H1 (cell line): ENCODE data around the gene NMRK2. TPM values are rescaled to one million over a fixed set of nuclear protein-coding genes. Genes with fewer than 3 reads are reported as not detected.
A peak's percentile ranks its signal among the peaks of the same experiment; 100 is the strongest.

Experiments used
- CTCF ChIA-PET: fragments of 300-600 bp; sonication (Branson Sonifier 250); formaldehyde crosslinking; loops from one replicate; lab custom pipeline; 2021; ENCODE audit not compliant: partially characterized antibody; lab: Charles Lee
- POLR2A ChIA-PET: fragments of 300-600 bp; sonication (Branson Sonifier 250); formaldehyde crosslinking; loops from one replicate; lab custom pipeline; 2021; ENCODE audit warnings: inconsistent platforms; ENCODE audit not compliant: partially characterized antibody; lab: Charles Lee
- DNase-seq, 2 experiments: peaks; one replicate each; pipeline versions ENCODE4 v3.0.0 to v3.0.0-alpha.2; 2010 to 2022; ENCODE audit warnings: low spot score in 2 of 2, low read depth in 1 of 2, mixed read lengths in 1 of 2
- FAIRE-seq: peaks from 2 replicates; lab custom pipeline; 2011; peaks lifted over from hg19 to GRCh38; lab: Jason Lieb, UNC
- H2AFZ ChIP-seq: 2 replicates; pipeline ENCODE4 v1.8.1; 2012; ENCODE audit warnings: low read length, inconsistent platforms
- H2AK5ac ChIP-seq: 2 replicates; pipeline ENCODE4 v1.6.1; 2013; ENCODE audit warnings: low read depth, low read length
- H2BK120ac ChIP-seq: replicated peaks from 2 replicates; pipeline ENCODE3; 2013; ENCODE audit warnings: low read depth, low read length, inconsistent platforms
- H2BK12ac ChIP-seq: 2 replicates; pipeline ENCODE4 v1.6.1; 2013; ENCODE audit warnings: low read depth, low read length
- H2BK15ac ChIP-seq: 2 replicates; pipeline ENCODE4 v1.6.1; 2013; ENCODE audit warnings: low read length
- H2BK20ac ChIP-seq: 2 replicates; pipeline ENCODE4 v1.6.1; 2013; ENCODE audit warnings: low read length
- H2BK5ac ChIP-seq: 2 replicates; pipeline ENCODE4 v1.6.1; 2013; ENCODE audit warnings: low read depth, low read length
- H3K14ac ChIP-seq: 2 replicates; pipeline ENCODE4 v1.6.1; 2013; ENCODE audit warnings: inconsistent platforms; ENCODE audit not compliant: insufficient read length
- H3K18ac ChIP-seq: 2 replicates; pipeline ENCODE4 v1.6.1; 2013; ENCODE audit warnings: low read length; ENCODE audit errors: extremely low read depth
- H3K23ac ChIP-seq: 2 replicates; pipeline ENCODE4 v1.6.1; 2013; ENCODE audit warnings: inconsistent platforms; ENCODE audit not compliant: insufficient read length
- H3K23me2 ChIP-seq: 2 replicates; pipeline ENCODE4 v1.6.1; 2013; ENCODE audit warnings: low read depth, low read length
- H3K27ac ChIP-seq: 2 replicates; pipeline ENCODE4 v1.6.1; 2011; ENCODE audit warnings: low read depth, low read length, inconsistent platforms
- H3K27me3 ChIP-seq, 4 experiments: replicated peaks in 1 of 4; 1 replicate in 1 of 4; 2 replicates in 3 of 4; pipeline versions ENCODE4 v1.6.1 to v1.8.1; 2011 to 2013; ENCODE audit warnings: low read length in 3 of 4, mild to moderate bottlenecking in 3 of 4, inconsistent platforms in 2 of 4, mixed read lengths in 2 of 4, moderate library complexity in 1 of 4; ENCODE audit not compliant: control insufficient read depth in 3 of 4, insufficient read depth in 3 of 4; ENCODE audit errors: extremely low read depth in 1 of 4
- H3K36me3 ChIP-seq, 4 experiments: 2 replicates each; pipeline versions ENCODE4 v1.6.1 to v1.8.1; 2011 to 2013; ENCODE audit warnings: mild to moderate bottlenecking in 4 of 4, low read length in 3 of 4, moderate library complexity in 2 of 4, control low read depth in 1 of 4, inconsistent platforms in 1 of 4; ENCODE audit not compliant: insufficient read depth in 4 of 4, control insufficient read depth in 2 of 4
- H3K4ac ChIP-seq: replicated peaks from 2 replicates; pipeline ENCODE3; 2013; ENCODE audit warnings: low read length, low read depth, mixed read lengths, inconsistent platforms; ENCODE audit not compliant: insufficient read length
- H3K4me1 ChIP-seq, 4 experiments: replicated peaks in 1 of 4; 1 replicate in 1 of 4; 2 replicates in 3 of 4; pipeline versions ENCODE4 v1.6.1 to v1.8.1; 2011 to 2013; ENCODE audit warnings: low read length in 3 of 4, inconsistent platforms in 2 of 4, mixed read lengths in 1 of 4; ENCODE audit not compliant: insufficient read depth in 4 of 4, control insufficient read depth in 3 of 4
- H3K4me2 ChIP-seq, 2 experiments: 2 replicates each; pipeline versions ENCODE4 v1.6.1 to v1.8.1; 2011 to 2013; ENCODE audit warnings: low read depth in 2 of 2, low read length in 2 of 2, control low read depth in 1 of 2, inconsistent platforms in 1 of 2, mild to moderate bottlenecking in 1 of 2; ENCODE audit not compliant: insufficient read depth in 1 of 2
- H3K4me3 ChIP-seq, 4 experiments: fragments of 200-600, 300-600 bp in 1 of 4; sonication (generic), shearing (Covaris generic), sonication (Bioruptor Twin) in 1 of 4; 2 replicates each; pipeline versions ENCODE4 v1.5.1 to v1.8.1; 2011 to 2016; ENCODE audit warnings: low read length in 4 of 4, low read depth in 3 of 4, control low read depth in 2 of 4, inconsistent platforms in 2 of 4, mild to moderate bottlenecking in 2 of 4, mixed read lengths in 1 of 4, moderate library complexity in 1 of 4; ENCODE audit not compliant: insufficient read depth in 2 of 4; ENCODE audit errors: extremely low read depth in 1 of 4
- H3K56ac ChIP-seq: replicated peaks from 2 replicates; pipeline ENCODE3; 2013; ENCODE audit warnings: low read depth, mild to moderate bottlenecking, mixed read lengths, low read length, inconsistent platforms; ENCODE audit not compliant: insufficient read length
- H3K79me1 ChIP-seq: 2 replicates; pipeline ENCODE4 v1.6.1; 2013; ENCODE audit warnings: low read depth, low read length, control low read depth
- H3K79me2 ChIP-seq, 2 experiments: 2 replicates each; pipeline versions ENCODE4 v1.6.1 to v1.8.1; 2012 to 2013; ENCODE audit warnings: low read length in 2 of 2, mild to moderate bottlenecking in 2 of 2, inconsistent platforms in 1 of 2; ENCODE audit not compliant: insufficient read depth in 2 of 2, control insufficient read depth in 1 of 2
- H3K9ac ChIP-seq, 4 experiments: replicated peaks in 1 of 4; 1 replicate in 1 of 4; 2 replicates in 3 of 4; pipeline versions ENCODE4 v1.6.1 to v1.8.1; 2011 to 2013; ENCODE audit warnings: low read depth in 3 of 4, low read length in 3 of 4, control low read depth in 2 of 4, mild to moderate bottlenecking in 2 of 4, moderate library complexity in 2 of 4, inconsistent platforms in 1 of 4; ENCODE audit errors: extremely low read depth in 1 of 4
- H3K9me3 ChIP-seq, 2 experiments: 2 replicates each; pipeline versions ENCODE4 v1.6.1 to v1.8.1; 2012 to 2013; ENCODE audit warnings: mild to moderate bottlenecking in 2 of 2, moderate library complexity in 2 of 2, control low read depth in 1 of 2, inconsistent platforms in 1 of 2, low read depth in 1 of 2, low read length in 1 of 2, mixed read lengths in 1 of 2; ENCODE audit not compliant: insufficient read depth in 2 of 2
- H4K20me1 ChIP-seq, 2 experiments: replicated peaks in 1 of 2; 2 replicates each; pipeline versions ENCODE3 to v1.8.1; 2011 to 2013; ENCODE audit warnings: inconsistent platforms in 2 of 2, low read length in 2 of 2, mild to moderate bottlenecking in 1 of 2; ENCODE audit not compliant: insufficient read depth in 2 of 2, control insufficient read depth in 1 of 2
- H4K5ac ChIP-seq: 2 replicates; pipeline ENCODE4 v1.6.1; 2013; ENCODE audit warnings: low read length, low read depth, mixed read lengths, inconsistent platforms; ENCODE audit not compliant: insufficient read length
- H4K8ac ChIP-seq: 2 replicates; pipeline ENCODE4 v1.8.0; 2013; ENCODE audit warnings: mild to moderate bottlenecking, moderate library complexity, low read length, inconsistent platforms; ENCODE audit not compliant: insufficient read depth; ENCODE audit errors: extremely low read depth
- H4K91ac ChIP-seq: replicated peaks from 2 replicates; pipeline ENCODE3; 2013; ENCODE audit warnings: low read length, mixed read lengths, inconsistent platforms; ENCODE audit not compliant: insufficient read length
- BRCA1 ChIP-seq: IDR thresholded peaks from 2 replicates; pipeline ENCODE4 v1.6.1; 2012; ENCODE audit warnings: low read depth, low read length, improper control_type of control experiment
- CHD1 ChIP-seq: IDR thresholded peaks from 2 replicates; pipeline ENCODE4 v1.6.1; 2012; ENCODE audit warnings: low read depth, low read length, improper control_type of control experiment
- CHD2 ChIP-seq: IDR thresholded peaks from 2 replicates; pipeline ENCODE4 v1.6.1; 2012; ENCODE audit warnings: low read length, improper control_type of control experiment
- CTBP2 ChIP-seq: IDR thresholded peaks from 2 replicates; pipeline ENCODE4 v1.7.0; 2011; ENCODE audit warnings: borderline replicate concordance, mild to moderate bottlenecking, moderate library complexity, mixed read lengths, low read length; ENCODE audit not compliant: insufficient read depth, insufficient read length
- EGR1 ChIP-seq: IDR thresholded peaks from 2 replicates; pipeline ENCODE4 v1.6.1; 2011; ENCODE audit warnings: low read depth, low read length, borderline replicate concordance
- FOSL1 ChIP-seq: IDR thresholded peaks from 2 replicates; pipeline ENCODE4 v1.6.1; 2011; ENCODE audit warnings: mild to moderate bottlenecking, low read depth, low read length, moderate library complexity; ENCODE audit not compliant: insufficient read depth
- NRF1 ChIP-seq: IDR thresholded peaks from 2 replicates; pipeline ENCODE4 v1.6.1; 2011; ENCODE audit warnings: mild to moderate bottlenecking, low read depth, low read length, improper control_type of control experiment
- SAP30 ChIP-seq: fragments of 300-600 bp; sonication (generic); IDR thresholded peaks from 2 replicates; pipeline ENCODE4 v1.7.1; 2012; ENCODE audit warnings: low read length, moderate library complexity, mild to moderate bottlenecking, inconsistent platforms; ENCODE audit not compliant: insufficient read depth, insufficient replicate concordance
- TEAD4 ChIP-seq: IDR thresholded peaks from 2 replicates; pipeline ENCODE4 v1.6.1; 2012; ENCODE audit warnings: low read depth, low read length, inconsistent platforms, mixed read lengths
- USF2 ChIP-seq: IDR thresholded peaks from 2 replicates; pipeline ENCODE4 v1.6.1; 2011; ENCODE audit warnings: low read length, improper control_type of control experiment
- YY1 ChIP-seq: IDR thresholded peaks from 2 replicates; pipeline ENCODE4 v1.6.1; 2011; ENCODE audit warnings: low read depth, mild to moderate bottlenecking, low read length
- ZNF274 ChIP-seq: IDR thresholded peaks from 2 replicates; pipeline ENCODE4 v1.7.0; 2012; ENCODE audit warnings: low read length, borderline replicate concordance; ENCODE audit errors: extremely low read depth
- WGBS, 2 experiments: shearing (Covaris generic) in 1 of 2; methylation state at CpG; one replicate each; pipeline versions ENCODE4 v1.1.6 to v1.1.7; 2013 to 2015; ENCODE audit warnings: low lambda C conversion rate in 2 of 2, mixed read lengths in 2 of 2, inconsistent platforms in 1 of 2, low coverage in 1 of 2, missing lambda C conversion rate in 1 of 2; ENCODE audit not compliant: insufficient replicate concordance in 2 of 2, insufficient coverage in 1 of 2, insufficient read length in 1 of 2; ENCODE audit errors: extremely low coverage in 1 of 2, missing lambda C conversion rate in 1 of 2; 5-methylcytosine and 5-hydroxymethylcytosine counted together
- polyA plus RNA-seq, 7 experiments: library from polyadenylated mRNA; depleted of rRNA in 3 of 7; stranded (reverse) in 5 of 7; unstranded in 2 of 7; fragments of >200 nt in 5 of 7; fragments of 200-250 nt in 2 of 7; gene quantifications; 1 replicate in 5 of 7; 2 replicates in 1 of 7; 4 replicates in 1 of 7; pipeline versions ENCODE4 v1.2.1 to v1.2.3, GENCODE V29; 2011 to 2013; ENCODE audit warnings: missing spikeins in 2 of 7, mixed read lengths in 2 of 7
- total RNA-seq: library from RNA; stranded (reverse); fragmentation: NEBNext Ultra II Directional; extraction: Animal tissue kit (Norgen Biotek cat#: 25700); gene quantifications from 2 replicates; pipeline ENCODE4 v1.2.1, GENCODE V29; 2021

NMRK2 gene
- total and polyA plus RNA-seq, 2 of the 8 experiments (the other 6 are each of a cell fraction or from before 2014, with no cell fraction given): 87.4 to 206 TPM

GRCh38 chr19:3985643-3986259 lies 52.9 kb downstream of the NMRK2 start:
- DNase-seq: no peak
- Histone ChIP-seq H3K18ac (peak overlapping the region; percentile 60; the same call in 1 of the 2 replicates), H3K56ac (no peak overlapping the region), H4K8ac (no peak overlapping the region), H3K27ac (no peak overlapping the region), H3K4me1 (peaks cover 2 to 16% (median 10%) of the 10 kb centered on the region in 4 experiments), H3K4ac (no peak overlapping the region), H2BK12ac (no peak overlapping the region), H2AFZ (peak overlapping the region; percentile 59; the same call in 1 of the 2 replicates), H3K23me2 (peaks cover 8% of the 10 kb centered on the region), H2AK5ac (no peak overlapping the region), H3K4me2 (peak overlapping the region; percentile 77 to 97), H3K79me1 (peaks cover 13% of the 10 kb centered on the region), H2BK120ac (no peak overlapping the region), H3K27me3 (no peaks in the 10 kb centered on the region), H3K4me3 (peak overlapping the region; percentile 17 to 99 (median 88); a peak in 7 of 8 replicates), H3K23ac (no peak overlapping the region), H3K14ac (no peak overlapping the region), H2BK5ac (no peak overlapping the region; the same call in 1 of the 2 replicates), H2BK15ac (no peak overlapping the region), H4K20me1 (peaks cover 42% of the 10 kb centered on the region in 2 experiments), H3K9me3 (no peaks in the 10 kb centered on the region), H3K9ac (no peak overlapping the region), H2BK20ac (no peak overlapping the region), H4K91ac (no peak overlapping the region), H4K5ac (no peak overlapping the region), H3K79me2 (peaks cover 19 to 46% of the 10 kb centered on the region in 2 experiments), H3K36me3 (peaks cover 33 to 39% (median 35%) of the 10 kb centered on the region in 4 experiments)
- ChIA-PET CTCF (interaction anchor here (0.7 to 1.6 kb wide), 5 partner anchors 14 to 155 kb away, joined by 3 to 8 read pairs (median 3); partner anchors contain the start of gene DAPK3), POLR2A (interaction anchor here (0.6 to 12.0 kb wide), 92 partner anchors 10 to 1508 kb away, joined by 3 to 870 read pairs (median 4); partner anchors contain the start of genes APBA3, ATCAY, DAPK3 and MRPL54)
- FAIRE-seq: no peak
- 11% methylated on average over 19 of the region's 19 CpGs; no CpG with 5 or more reads in 1 of the 2 experiments for WGBS, 2 experiments
- TF ChIP-seq SAP30 (no peak), FOSL1 (no peak), USF2 (no peak), ZNF274 (no peak), EGR1 (no peak), NRF1 (no peak), BRCA1 (no peak), CHD1 (no peak), CHD2 (no peak), CTBP2 (no peak), YY1 (no peak), TEAD4 (no peak)
